T-helper 9 cell (primary cell): ENCODE measurements around the gene MYH4.

Experiments
- DNase-seq: peaks from one replicate; pipeline ENCODE4 v3.0.0-alpha.2; 2020
- total RNA-seq, 2 donors: gene quantifications; one replicate each; lab custom pipeline; 2026; lab: John Stamatoyannopoulos, UW

MYH4 gene
- total RNA-seq, result 0 reads per million in 2 donors

DNA sequence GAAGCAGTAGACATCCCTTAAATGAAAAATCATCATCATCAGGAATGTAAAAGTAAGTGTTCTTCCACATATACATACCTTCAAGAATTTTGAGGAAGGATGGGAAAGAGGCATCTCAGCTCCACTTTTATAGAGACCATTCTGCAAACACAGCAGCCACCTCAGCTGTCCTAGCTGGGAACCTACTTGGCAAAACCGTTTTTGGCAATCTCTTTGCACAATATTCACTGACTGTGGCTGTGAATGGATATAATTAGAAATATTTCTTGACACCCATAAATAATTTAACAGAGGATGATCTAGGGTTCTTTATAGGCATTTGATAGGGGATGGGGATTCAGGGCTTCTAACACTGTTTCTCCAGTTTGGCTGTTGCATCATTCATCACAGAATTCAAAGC, at the start of gene MYH4:
TSS of gene MYH4 (minus strand) at position 101 of the 400 bp plus-strand sequence. CDS start 2,814 bp downstream, outside the sequence.
- DNase-seq, result no peak

DNA sequence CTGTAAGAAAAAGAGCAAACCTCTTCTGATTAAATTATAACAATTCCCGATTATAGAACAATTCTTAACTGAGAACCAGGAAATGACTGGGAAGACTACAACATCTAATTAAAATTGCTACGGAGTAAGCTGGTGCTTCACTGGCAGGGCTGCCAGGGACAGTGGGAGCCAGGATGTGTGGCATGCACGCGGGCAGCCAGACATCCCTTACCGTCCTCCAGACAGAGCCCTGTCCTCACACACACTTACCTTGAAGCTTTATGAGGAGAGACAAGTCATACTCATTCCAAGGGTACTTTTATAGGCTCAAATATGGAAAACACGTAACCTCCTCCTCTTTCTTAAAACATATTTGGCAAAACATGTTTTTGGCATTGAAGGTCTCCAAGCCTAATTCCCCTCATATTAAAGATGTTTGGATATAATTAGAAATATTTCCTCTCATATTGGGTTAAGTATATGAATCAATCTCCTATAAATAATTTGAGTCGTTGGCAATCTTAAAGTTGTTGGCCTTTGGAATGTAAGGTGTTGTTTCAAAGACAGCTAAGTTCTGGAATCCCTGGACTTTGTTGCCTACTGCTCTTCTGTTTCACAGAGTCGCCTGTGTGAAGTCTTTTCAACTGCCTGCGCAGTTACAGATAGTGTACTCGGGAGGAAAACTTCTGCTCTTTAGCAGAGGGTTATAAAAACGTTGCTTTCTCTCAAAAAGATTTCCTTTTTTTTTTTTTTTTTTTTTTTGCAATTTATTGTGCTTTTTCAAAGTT, 49.1 kb upstream of the MYH4 start, which contains the start of gene MYH1:
TSS of gene MYH1 (minus strand) at position 272 of the 767 bp plus-strand sequence. CDS start 1,900 bp downstream, outside the sequence.
- DNase-seq, result no peak

DNA sequence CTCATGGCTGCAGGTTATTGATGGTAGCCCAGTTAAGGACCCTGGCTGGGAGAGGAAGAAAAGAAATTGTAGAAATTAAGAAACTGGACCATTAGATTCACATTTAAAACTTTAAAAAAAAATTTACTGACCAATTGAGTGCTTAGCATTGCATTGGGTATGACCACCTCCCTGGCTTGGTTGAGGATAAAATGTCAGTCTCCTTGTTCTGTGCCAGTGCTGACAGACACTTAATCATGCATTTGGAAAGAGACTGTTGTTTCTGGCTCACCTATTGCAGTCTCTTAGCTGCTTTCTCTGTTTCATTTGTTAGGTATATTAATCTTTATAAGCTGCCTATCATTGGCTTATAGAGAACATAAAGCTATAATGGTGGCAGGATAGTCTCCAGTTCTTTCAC, 47.3 kb upstream of the MYH4 start:
- DNase-seq, result no peak

GRCh38 chr17:10516065-10516464, 46.7 kb upstream of the MYH4 start:
- no peak for DNase-seq

DNA sequence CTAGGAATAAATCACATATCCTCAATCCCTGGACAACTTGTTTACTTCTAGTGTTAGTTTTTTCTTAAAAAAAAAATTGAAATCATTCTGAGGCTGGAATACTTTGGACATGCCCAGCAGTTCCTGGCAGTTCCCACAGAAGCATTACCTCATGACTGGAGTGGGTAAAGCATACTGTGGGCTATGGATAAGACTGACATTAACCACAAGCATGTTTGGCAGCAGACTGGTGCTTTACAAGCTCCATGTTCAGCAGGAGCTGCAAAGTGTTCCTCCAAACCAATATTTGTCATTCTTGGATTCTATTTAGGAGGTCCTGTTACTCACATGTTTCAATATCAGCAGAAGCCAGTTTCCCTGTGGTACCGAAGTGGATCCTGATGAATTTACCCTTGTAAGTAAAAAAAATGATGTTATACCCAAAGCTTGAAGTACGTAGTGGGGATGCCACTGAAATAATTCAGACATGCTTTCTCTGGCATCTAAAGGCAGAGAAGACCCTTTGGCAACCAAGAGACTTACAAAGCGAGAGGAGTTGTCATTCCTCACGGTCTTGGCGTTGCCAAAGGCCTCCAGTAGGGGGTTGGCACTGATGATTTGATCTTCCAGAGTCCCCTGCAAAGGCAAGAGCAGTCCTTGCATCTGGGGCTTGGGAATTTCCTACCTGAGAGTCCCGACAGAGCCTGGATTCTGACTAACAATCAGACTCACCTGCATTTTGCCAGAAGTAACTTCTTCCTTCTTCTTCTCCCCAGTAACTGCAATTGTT, 44.1 kb upstream of the MYH4 start:
- no peak for DNase-seq

DNA sequence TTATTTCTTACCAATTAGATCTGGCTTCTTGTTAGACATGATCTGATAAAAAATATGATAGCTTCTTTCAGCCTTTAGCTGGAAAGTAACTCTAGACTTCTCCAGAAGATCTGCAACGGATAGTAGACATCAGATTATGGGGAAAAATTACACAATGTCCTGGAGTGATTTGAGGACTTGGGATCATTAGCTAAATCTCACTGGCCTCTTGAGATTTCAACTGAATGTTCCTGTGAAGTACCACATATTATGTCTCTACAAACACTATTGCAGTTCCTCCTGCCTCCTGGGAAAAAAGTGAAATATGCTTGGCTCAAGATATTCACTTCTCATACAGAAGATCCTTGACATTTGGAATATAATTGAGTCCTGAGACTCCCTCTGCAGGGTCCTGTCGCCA, 43.5 kb upstream of the MYH4 start:
- no peak for DNase-seq

DNA sequence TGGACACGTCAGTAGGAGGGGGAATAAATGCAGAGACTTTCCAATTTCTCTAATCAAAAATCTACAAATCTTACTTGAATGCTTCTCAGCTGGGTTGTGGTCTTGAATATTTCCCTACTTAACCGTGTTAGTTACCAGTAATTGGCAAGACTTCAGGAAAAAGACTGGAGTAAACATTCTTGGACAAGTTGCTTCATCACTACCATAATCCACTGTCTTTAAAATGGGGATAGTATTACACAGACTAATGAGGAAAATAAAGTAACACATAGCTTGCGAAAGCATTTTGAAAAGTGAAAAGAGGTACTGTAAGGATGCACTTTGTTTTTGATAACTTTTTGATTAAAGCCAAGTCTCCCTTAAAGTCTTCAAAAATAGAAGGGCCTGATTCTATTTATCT, 30.6 kb upstream of the MYH4 start:
- DNase-seq, result no peak

DNA sequence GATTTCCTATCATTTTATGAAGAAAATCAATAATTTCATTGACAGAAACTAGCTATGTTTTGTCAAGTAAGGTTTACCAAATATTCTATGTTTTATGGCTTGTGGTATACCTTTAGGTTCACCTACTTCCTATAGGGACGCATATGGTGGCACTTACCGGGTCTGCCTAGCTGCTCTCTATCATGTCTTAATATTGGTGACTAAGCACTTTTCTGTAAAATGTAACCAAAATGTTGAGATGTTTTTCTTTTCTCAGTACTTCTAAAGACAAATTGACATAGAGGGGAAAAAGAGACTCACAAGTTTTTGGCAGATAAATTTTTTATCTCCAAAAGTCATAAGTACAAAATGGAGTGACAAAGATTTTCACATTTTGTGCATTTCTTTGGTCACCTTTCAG, 22.6 kb upstream of the MYH4 start:
- DNase-seq, result no peak

- no peak for DNase-seq
These were observed 12.9 kb upstream of the MYH4 start for GRCh38 chr17:10482252-10482651.

DNA sequence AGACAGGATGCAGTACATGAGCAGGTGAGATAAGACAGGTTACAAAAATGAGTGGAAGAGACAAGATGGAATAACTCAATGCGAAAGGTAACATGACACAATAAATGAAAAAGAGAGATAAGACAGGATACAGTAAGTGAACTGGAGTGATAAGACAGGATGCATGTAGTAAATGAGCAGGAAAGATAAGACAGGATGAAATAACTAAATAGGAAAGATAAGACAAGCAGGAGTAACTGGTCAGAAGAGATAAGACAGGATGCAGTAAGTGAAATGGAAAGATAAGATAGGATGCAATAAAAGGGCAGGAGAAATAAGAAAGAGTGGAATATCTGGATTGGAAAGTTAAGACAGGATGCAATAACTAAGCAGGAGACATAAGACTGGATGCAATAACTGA, 8.3 kb upstream of the MYH4 start:
- no peak for DNase-seq

GRCh38 chr17:10474536-10474935, 5.2 kb upstream of the MYH4 start:
- no peak for DNase-seq

DNA sequence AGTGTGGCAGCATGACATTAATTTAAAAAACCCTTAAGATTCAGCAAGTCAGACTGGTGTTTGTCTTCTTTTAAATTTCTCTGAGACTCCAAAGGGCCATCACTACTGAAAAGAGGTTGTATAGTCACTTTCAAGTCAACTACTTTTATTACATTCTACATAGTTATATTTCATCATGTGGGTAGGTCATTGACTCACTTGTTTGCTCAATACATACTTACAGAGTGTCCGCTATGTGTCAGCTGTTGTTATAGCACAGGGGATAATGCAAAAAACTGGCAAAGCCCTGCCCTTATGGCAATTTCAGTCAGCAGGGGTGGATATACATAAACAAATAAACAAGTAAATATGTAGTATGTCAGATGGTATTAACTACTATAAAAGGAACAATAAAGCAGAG, 2.5 kb upstream of the MYH4 start:
- DNase-seq, result no peak

DNA sequence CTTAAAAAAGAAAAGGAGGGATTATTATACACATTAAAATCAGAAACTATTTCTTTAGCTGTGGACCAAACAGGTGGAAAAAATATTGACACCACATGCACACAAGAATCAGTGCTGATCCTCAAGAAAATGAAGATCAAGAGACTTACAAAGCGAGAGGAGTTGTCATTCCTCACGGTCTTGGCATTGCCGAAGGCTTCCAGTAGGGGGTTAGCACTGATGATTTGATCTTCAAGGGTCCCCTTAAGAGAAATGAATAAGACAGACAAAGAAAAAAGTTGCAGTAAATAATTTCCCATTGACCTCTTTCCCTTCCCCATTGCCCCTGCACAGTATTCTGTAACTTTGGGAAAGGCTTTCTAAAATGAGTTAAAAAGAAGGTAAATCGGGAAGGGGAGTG, 6.0 kb downstream of the MYH4 start:
- no peak for DNase-seq

GRCh38 chr17:10460062-10460461, 9.3 kb downstream of the MYH4 start:
- DNase-seq, result no peak

GRCh38 chr17:10458701-10459100, 10.7 kb downstream of the MYH4 start:
- DNase-seq, result no peak

GRCh38 chr17:10457952-10458351, 11.4 kb downstream of the MYH4 start:
- no peak for DNase-seq

DNA sequence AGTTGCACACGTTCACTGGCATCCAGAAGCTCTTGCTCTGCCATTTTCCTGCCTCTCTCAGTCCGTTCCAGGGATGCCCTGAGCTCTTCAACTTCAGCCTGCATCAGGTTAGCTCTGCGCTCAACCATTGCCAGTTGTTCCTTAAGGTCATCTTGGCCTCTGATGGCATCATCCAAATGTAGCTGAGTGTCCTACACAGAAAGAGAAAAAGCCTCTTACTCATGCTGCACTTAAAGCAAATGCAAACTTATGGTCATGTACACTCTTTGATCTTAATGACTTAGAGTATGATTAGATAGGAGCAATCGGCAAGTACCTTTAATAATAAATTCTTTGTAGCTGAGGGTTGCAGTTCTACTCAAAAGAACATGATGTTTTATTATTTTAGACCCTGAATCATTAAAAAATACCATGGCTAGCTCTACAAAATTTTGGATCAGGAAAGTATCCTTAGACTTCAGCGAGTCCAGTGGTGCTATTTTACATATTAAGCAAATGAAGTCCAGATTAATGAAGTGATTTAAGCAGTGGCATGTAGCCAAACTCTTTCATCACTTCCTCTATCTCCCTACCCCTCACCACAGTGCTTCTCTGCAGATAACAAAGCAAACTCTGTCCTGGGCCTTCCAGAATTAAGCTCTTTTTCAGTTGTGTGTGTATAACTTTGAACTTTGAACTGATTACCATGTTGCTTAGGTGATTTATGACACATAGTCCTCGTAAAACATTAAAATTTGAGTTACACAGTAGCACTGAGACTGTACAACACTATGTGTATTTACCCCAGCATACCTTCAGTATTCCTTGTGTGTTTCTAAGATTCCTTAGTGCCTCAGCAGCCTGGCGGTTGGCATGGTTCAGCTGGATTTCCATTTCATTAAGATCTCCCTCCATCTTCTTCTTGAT, 22.1 kb downstream of the MYH4 start:
- DNase-seq, result no peak

GRCh38 chr17:10439816-10440215, 29.5 kb downstream of the MYH4 start:
- no peak for DNase-seq

GRCh38 chr17:10435096-10435495, 34.3 kb downstream of the MYH4 start:
- no peak for DNase-seq

GRCh38 chr17:10429421-10430045, 39.8 kb downstream of the MYH4 start:
- no peak for DNase-seq

DNA sequence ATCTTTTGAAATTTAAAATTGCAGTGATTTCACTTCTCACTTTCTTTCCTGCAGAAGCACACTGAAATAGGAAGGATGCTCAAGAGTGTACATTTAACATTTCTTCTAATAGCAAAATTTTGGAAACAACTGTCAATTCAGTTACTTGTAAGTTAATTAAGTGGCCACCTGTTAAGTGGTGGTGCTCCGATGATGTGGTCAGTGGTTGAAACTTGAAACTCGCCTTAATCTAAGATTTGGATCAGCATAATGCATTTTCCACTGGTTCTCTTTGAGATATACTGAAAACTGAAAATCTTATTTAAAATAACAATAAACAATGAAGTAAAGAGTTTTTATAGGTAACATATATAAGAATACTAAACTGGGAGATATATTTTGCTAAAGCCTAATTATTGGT, 40.6 kb downstream of the MYH4 start:
- no peak for DNase-seq

GRCh38 chr17:10421900-10422542, 47.3 kb downstream of the MYH4 start, which contains the start of gene MYH8:
MYH8 (minus strand) TSS chr17:10421950; CDS start chr17:10420227, 1,723 bp downstream.
- no peak for DNase-seq
